Measurements from ENCODE around the gene WBP1. TPM values are rescaled to one million over a fixed set of nuclear protein-coding genes. Genes with fewer than 3 reads are reported as not detected.

Gene WBP1
- total RNA-seq, 3 donors from 2014 or later: 19.3 to 21.5 (median 19.4) TPM

- Mint-ChIP-seq H3K27me3 (ENCODE audit: low read depth) (peaks cover 45% of the 10 kb centered on the region), H3K36me3 (ENCODE audit: insufficient read depth) (peaks cover 16% of the 10 kb centered on the region), H3K4me3 (peak overlapping the region; percentile 81), H3K4me1 (ENCODE audit: low read depth) (peaks cover 26% of the 10 kb centered on the region), H3K9me3 (no peaks in the 10 kb centered on the region)
- DNase-seq: no peak
- no peak for ATAC-seq
These were observed 38.9 kb downstream of the WBP1 start for GRCh38 chr2:74496997-74497776.

- ATAC-seq (peak; percentile 32 to 37), DNase-seq (no peak)
These were observed 39.7 kb downstream of the WBP1 start for GRCh38 chr2:74497777-74498499.

GRCh38 chr2:74498500-74499266 lies 40.4 kb downstream of the WBP1 start:
- Mint-ChIP-seq H3K4me3 (peak overlapping the region; percentile 81), H3K4me1 (ENCODE audit: low read depth) (peaks cover 36% of the 10 kb centered on the region), H3K36me3 (ENCODE audit: insufficient read depth) (peaks cover 6% of the 10 kb centered on the region), H3K9me3 (no peaks in the 10 kb centered on the region), H3K27me3 (ENCODE audit: low read depth) (peaks cover 60% of the 10 kb centered on the region)
- ATAC-seq: peak; percentile 45 to 63
- DNase-seq: no peak

More at GRCh38 chr2:74497777-74498499, 39.7 kb downstream of the WBP1 start:
- no peaks in the 10 kb centered on the region for H3K9me3 Mint-ChIP-seq
- H3K4me1 Mint-ChIP-seq (ENCODE audit: low read depth): peaks cover 32% of the 10 kb centered on the region
- H3K4me3 Mint-ChIP-seq: peak overlapping the region; percentile 81
- peaks cover 10% of the 10 kb centered on the region for H3K36me3 Mint-ChIP-seq (ENCODE audit: insufficient read depth)
- H3K27me3 Mint-ChIP-seq (ENCODE audit: low read depth): peaks cover 52% of the 10 kb centered on the region

- Mint-ChIP-seq H3K4me3 (peak within 1 kb of the TSS; percentile 81), H3K4me1 (ENCODE audit: low read depth) (peaks cover 42% of the 10 kb centered on the region), H3K36me3 (ENCODE audit: insufficient read depth) (peaks cover 3% of the 10 kb centered on the region), H3K27me3 (ENCODE audit: low read depth) (peaks cover 67% of the 10 kb centered on the region), H3K9me3 (no peaks in the 10 kb centered on the region)
- ATAC-seq (peak; percentile 29 to 35), DNase-seq (no peak)
These were observed 41.2 kb downstream of the WBP1 start, which contains the start of gene LBX2 for GRCh38 chr2:74499267-74499939. Gene LBX2 (minus strand): TSS chr2:74499603. CDS start chr2:74499537, 66 bp downstream.

- H3K4me1 Mint-ChIP-seq (ENCODE audit: low read depth): peaks cover 46% of the 10 kb centered on the region
- DNase-seq (no peak), ATAC-seq (no peak)
- peaks cover 10% of the 10 kb centered on the region for H3K36me3 Mint-ChIP-seq (ENCODE audit: insufficient read depth)
- H3K27me3 Mint-ChIP-seq (ENCODE audit: low read depth): peaks cover 71% of the 10 kb centered on the region
- H3K9me3 Mint-ChIP-seq: no peaks in the 10 kb centered on the region
- no peak overlapping the region for H3K4me3 Mint-ChIP-seq
These were observed 41.8 kb downstream of the WBP1 start for GRCh38 chr2:74499940-74500577.

GRCh38 chr2:74500578-74500946 lies 42.3 kb downstream of the WBP1 start:
- Mint-ChIP-seq H3K4me3 (no peak overlapping the region), H3K9me3 (no peaks in the 10 kb centered on the region), H3K36me3 (ENCODE audit: insufficient read depth) (peaks cover 14% of the 10 kb centered on the region), H3K4me1 (ENCODE audit: low read depth) (peaks cover 46% of the 10 kb centered on the region), H3K27me3 (ENCODE audit: low read depth) (peaks cover 71% of the 10 kb centered on the region)
- ATAC-seq (no peak), DNase-seq (no peak)

GRCh38 chr2:74501335-74502071 lies 43.3 kb downstream of the WBP1 start:
- H3K9me3 Mint-ChIP-seq: no peaks in the 10 kb centered on the region

GRCh38 chr2:74502147-74502719 lies 44.0 kb downstream of the WBP1 start:
- peaks cover 57% of the 10 kb centered on the region for H3K4me1 Mint-ChIP-seq (ENCODE audit: low read depth)
- no peak for DNase-seq
- H3K4me3 Mint-ChIP-seq: peak overlapping the region; percentile 71
- H3K36me3 Mint-ChIP-seq (ENCODE audit: insufficient read depth): peaks cover 18% of the 10 kb centered on the region
- no peaks in the 10 kb centered on the region for H3K9me3 Mint-ChIP-seq
- ATAC-seq: no peak
- peaks cover 71% of the 10 kb centered on the region for H3K27me3 Mint-ChIP-seq (ENCODE audit: low read depth)

More at GRCh38 chr2:74501335-74502071, 43.3 kb downstream of the WBP1 start:
- ATAC-seq (no peak), DNase-seq (no peak)
- Mint-ChIP-seq H3K4me1 (ENCODE audit: low read depth) (peaks cover 51% of the 10 kb centered on the region), H3K4me3 (peak overlapping the region; percentile 62), H3K36me3 (ENCODE audit: insufficient read depth) (peaks cover 15% of the 10 kb centered on the region), H3K27me3 (ENCODE audit: low read depth) (peaks cover 71% of the 10 kb centered on the region)

GRCh38 chr2:74502720-74503505 lies 44.7 kb downstream of the WBP1 start:
- Mint-ChIP-seq H3K4me1 (ENCODE audit: low read depth) (peaks cover 56% of the 10 kb centered on the region), H3K27me3 (ENCODE audit: low read depth) (peaks cover 69% of the 10 kb centered on the region), H3K4me3 (peak overlapping the region; percentile 71), H3K9me3 (no peaks in the 10 kb centered on the region), H3K36me3 (ENCODE audit: insufficient read depth) (peaks cover 18% of the 10 kb centered on the region)
- no peak for ATAC-seq
- no peak for DNase-seq

- H3K27me3 Mint-ChIP-seq (ENCODE audit: low read depth): peaks cover 60% of the 10 kb centered on the region
- ATAC-seq: no peak
- H3K9me3 Mint-ChIP-seq: no peaks in the 10 kb centered on the region
- H3K4me1 Mint-ChIP-seq (ENCODE audit: low read depth): peaks cover 57% of the 10 kb centered on the region
- peak overlapping the region; percentile 71 for H3K4me3 Mint-ChIP-seq
- no peak for DNase-seq
- H3K36me3 Mint-ChIP-seq (ENCODE audit: insufficient read depth): peaks cover 18% of the 10 kb centered on the region
These were observed 45.6 kb downstream of the WBP1 start for GRCh38 chr2:74503506-74504475.

- Mint-ChIP-seq H3K4me3 (peak overlapping the region; percentile 44), H3K27me3 (ENCODE audit: low read depth) (peaks cover 55% of the 10 kb centered on the region)
These were observed 46.4 kb downstream of the WBP1 start for GRCh38 chr2:74504591-74504990.

More at GRCh38 chr2:74504591-74504990, 46.4 kb downstream of the WBP1 start:
- DNase-seq: no peak
- Mint-ChIP-seq H3K9me3 (no peaks in the 10 kb centered on the region), H3K4me1 (ENCODE audit: low read depth) (peaks cover 52% of the 10 kb centered on the region), H3K36me3 (ENCODE audit: insufficient read depth) (peaks cover 18% of the 10 kb centered on the region)
- no peak for ATAC-seq
